Measurements from ENCODE around the gene TSPAN1. TPM values are rescaled to one million over a fixed set of nuclear protein-coding genes. Genes with fewer than 3 reads are reported as not detected.

TSPAN1 gene
- total RNA-seq, 1 experiment from 2014 or later = 26.1 TPM

DNA sequence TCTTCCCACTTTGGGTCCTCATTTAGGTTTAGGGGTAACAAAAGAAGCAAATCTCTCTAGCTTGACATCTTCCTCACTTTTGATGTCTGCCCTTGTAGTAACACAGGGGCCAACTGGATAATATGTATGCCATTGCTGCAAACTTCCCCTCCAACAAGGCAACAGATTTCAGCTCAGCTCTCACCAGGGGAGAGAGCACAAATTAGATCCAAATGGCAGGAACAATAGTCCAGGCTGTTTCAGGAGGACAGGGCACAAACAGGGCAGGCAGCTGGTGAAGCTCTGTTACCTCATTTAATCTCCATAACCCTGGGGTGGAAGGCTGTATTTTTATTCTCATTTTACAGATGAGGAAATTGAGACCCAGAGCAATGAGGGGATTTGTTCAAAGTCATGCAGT is 38.2 kb upstream of the TSPAN1 start:
- H3K27ac ChIP-seq (ENCODE audit: low read length) = no peak overlapping the region
- H3K4me1 ChIP-seq (ENCODE audit: control insufficient read depth, insufficient read depth, low read length) = peaks cover 13% of the 10 kb centered on the region
- BruUV-seq (replicated peaks) = no TSS peak
- no peak for DNase-seq (ENCODE audit: low read depth, low spot score)
- TF ChIP-seq POLR2AphosphoS5 (IDR thresholded peaks at IDR 0.05; ENCODE audit: low read depth, low read length) = no peak
- TF ChIP-seq, protein P1, sequence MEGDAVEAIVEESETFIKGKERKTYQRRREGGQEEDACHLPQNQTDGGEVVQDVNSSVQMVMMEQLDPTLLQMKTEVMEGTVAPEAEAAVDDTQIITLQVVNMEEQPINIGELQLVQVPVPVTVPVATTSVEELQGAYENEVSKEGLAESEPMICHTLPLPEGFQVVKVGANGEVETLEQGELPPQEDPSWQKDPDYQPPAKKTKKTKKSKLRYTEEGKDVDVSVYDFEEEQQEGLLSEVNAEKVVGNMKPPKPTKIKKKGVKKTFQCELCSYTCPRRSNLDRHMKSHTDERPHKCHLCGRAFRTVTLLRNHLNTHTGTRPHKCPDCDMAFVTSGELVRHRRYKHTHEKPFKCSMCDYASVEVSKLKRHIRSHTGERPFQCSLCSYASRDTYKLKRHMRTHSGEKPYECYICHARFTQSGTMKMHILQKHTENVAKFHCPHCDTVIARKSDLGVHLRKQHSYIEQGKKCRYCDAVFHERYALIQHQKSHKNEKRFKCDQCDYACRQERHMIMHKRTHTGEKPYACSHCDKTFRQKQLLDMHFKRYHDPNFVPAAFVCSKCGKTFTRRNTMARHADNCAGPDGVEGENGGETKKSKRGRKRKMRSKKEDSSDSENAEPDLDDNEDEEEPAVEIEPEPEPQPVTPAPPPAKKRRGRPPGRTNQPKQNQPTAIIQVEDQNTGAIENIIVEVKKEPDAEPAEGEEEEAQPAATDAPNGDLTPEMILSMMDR (IDR thresholded peaks at IDR 0.05) = no peak
- TF ChIP-seq TCF7L2 (IDR thresholded peaks at IDR 0.05; ENCODE audit: low read depth, low read length) = no peak
- TF ChIP-seq, protein P2, sequence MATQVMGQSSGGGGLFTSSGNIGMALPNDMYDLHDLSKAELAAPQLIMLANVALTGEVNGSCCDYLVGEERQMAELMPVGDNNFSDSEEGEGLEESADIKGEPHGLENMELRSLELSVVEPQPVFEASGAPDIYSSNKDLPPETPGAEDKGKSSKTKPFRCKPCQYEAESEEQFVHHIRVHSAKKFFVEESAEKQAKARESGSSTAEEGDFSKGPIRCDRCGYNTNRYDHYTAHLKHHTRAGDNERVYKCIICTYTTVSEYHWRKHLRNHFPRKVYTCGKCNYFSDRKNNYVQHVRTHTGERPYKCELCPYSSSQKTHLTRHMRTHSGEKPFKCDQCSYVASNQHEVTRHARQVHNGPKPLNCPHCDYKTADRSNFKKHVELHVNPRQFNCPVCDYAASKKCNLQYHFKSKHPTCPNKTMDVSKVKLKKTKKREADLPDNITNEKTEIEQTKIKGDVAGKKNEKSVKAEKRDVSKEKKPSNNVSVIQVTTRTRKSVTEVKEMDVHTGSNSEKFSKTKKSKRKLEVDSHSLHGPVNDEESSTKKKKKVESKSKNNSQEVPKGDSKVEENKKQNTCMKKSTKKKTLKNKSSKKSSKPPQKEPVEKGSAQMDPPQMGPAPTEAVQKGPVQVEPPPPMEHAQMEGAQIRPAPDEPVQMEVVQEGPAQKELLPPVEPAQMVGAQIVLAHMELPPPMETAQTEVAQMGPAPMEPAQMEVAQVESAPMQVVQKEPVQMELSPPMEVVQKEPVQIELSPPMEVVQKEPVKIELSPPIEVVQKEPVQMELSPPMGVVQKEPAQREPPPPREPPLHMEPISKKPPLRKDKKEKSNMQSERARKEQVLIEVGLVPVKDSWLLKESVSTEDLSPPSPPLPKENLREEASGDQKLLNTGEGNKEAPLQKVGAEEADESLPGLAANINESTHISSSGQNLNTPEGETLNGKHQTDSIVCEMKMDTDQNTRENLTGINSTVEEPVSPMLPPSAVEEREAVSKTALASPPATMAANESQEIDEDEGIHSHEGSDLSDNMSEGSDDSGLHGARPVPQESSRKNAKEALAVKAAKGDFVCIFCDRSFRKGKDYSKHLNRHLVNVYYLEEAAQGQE (IDR thresholded peaks at IDR 0.05; ENCODE audit: insufficient read depth in 1 of 2, low read depth in 2 of 2, low read length in 1 of 2) = no peak
- TF ChIP-seq SIN3A (IDR thresholded peaks at IDR 0.05; ENCODE audit: borderline replicate concordance, insufficient read depth, low read depth, low read length) = no peak
- no peaks in the 10 kb centered on the region for H3K27me3 ChIP-seq (ENCODE audit: control insufficient read depth, insufficient read depth, low read length)
- POLR2A ChIA-PET = no interaction called here
- H3K36me3 ChIP-seq (ENCODE audit: control insufficient read depth, insufficient read depth, low read length) = no peaks in the 10 kb centered on the region
- in situ Hi-C loops (cut with HindIII; ENCODE audit: low pct_unique_long_range_greater_than_20kb, low sequenced_read_pairs) (no loop called here), intact Hi-C loops (cut with micrococcal nuclease; ENCODE audit: unreplicated experiment) (no loop called here)
- no peak for ATAC-seq
- no peak overlapping the region for H3K4me3 ChIP-seq (ENCODE audit: low read depth in 2 of 2, low read length in 2 of 2)
- CTCF ChIA-PET = no interaction called here
- H3K9me3 ChIP-seq (ENCODE audit: control insufficient read depth, insufficient read depth, low read depth, low read length) = no peaks in the 10 kb centered on the region

DNA sequence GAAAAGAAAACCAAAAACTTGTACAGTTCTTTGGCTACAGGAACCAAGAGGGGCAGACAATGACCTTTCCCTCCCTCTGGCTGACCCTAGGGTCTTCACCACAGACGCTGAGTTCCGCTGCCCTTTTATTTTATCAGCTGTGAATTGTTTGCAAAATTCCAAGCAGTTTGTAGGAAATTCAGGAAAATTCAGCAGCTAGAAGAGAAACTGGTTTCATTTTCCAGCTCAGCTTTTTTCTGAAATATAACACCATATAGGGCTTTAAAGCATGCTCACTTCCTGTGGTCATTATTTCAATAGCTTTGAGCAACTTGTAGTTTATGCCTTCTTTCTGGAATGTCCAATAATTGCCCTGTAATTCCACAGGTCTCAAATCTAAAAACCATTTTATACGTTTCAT is 37.0 kb upstream of the TSPAN1 start:
- BruUV-seq (replicated peaks) = no TSS peak
- CTCF ChIA-PET = no interaction called here
- no peaks in the 10 kb centered on the region for H3K9me3 ChIP-seq (ENCODE audit: control insufficient read depth, insufficient read depth, low read depth, low read length)

More for the DNA sequence above, 37.0 kb upstream of the TSPAN1 start:
- Histone ChIP-seq H3K27ac (ENCODE audit: low read length) (no peak overlapping the region), H3K27me3 (ENCODE audit: control insufficient read depth, insufficient read depth, low read length) (no peaks in the 10 kb centered on the region), H3K4me3 (ENCODE audit: low read depth in 2 of 2, low read length in 2 of 2) (no peak overlapping the region), H3K36me3 (ENCODE audit: control insufficient read depth, insufficient read depth, low read length) (no peaks in the 10 kb centered on the region), H3K4me1 (ENCODE audit: control insufficient read depth, insufficient read depth, low read length) (peaks cover 13% of the 10 kb centered on the region)
- no peak for TF ChIP-seq TCF7L2 (IDR thresholded peaks at IDR 0.05; ENCODE audit: low read depth, low read length)
- no peak for TF ChIP-seq POLR2AphosphoS5 (IDR thresholded peaks at IDR 0.05; ENCODE audit: low read depth, low read length)
- TF ChIP-seq, protein P1 (IDR thresholded peaks at IDR 0.05) = no peak
- TF ChIP-seq SIN3A (IDR thresholded peaks at IDR 0.05; ENCODE audit: borderline replicate concordance, insufficient read depth, low read depth, low read length) = no peak
- TF ChIP-seq, protein P2 (IDR thresholded peaks at IDR 0.05; ENCODE audit: insufficient read depth in 1 of 2, low read depth in 2 of 2, low read length in 1 of 2) = no peak
- DNase-seq (ENCODE audit: low read depth, low spot score) (no peak), ATAC-seq (no peak)
- POLR2A ChIA-PET = interaction anchor here (0.6 to 0.8 kb wide), 2 partner anchors 10 to 22 kb away, joined by 3 to 6 read pairs; no protein-coding TSS in a partner anchor
- in situ Hi-C loops (cut with HindIII; ENCODE audit: low pct_unique_long_range_greater_than_20kb, low sequenced_read_pairs) = no loop called here
- intact Hi-C loops (cut with micrococcal nuclease; ENCODE audit: unreplicated experiment) = no loop called here
